ENCODE results near the gene G6PC2. TPM values are rescaled to one million over a fixed set of nuclear protein-coding genes. Genes with fewer than 3 reads are reported as not detected.

G6PC2 gene
- total and polyA plus RNA-seq, 2 of the 8 experiments (the other 6 are each of a cell fraction or from before 2014, with no cell fraction given) = not detected

DNA sequence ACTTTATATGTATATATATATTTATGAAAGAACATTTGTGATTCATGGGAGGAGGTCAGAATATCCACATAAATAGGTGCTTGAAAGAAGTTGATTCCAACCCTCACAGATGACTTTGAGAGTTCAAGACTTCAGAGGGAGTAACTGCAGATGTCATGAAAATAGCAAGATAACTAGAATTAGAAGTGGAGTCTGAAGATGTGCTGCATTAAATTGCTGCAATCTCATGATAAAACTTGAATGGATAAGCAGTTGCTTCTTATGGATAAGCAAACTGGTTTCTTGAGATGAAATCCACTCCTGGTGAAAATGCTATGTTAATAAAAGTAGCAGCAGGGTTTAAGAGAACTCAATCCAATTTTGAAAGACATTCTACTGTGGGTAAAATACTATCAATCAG lies 40.2 kb downstream of the G6PC2 start:
- Histone ChIP-seq H2BK20ac (ENCODE audit: low read length) (no peak overlapping the region), H3K9ac (replicated peaks in 1 of 4; ENCODE audit: extremely low read depth in 1 of 4, low read depth in 3 of 4, low read length in 3 of 4) (no peak overlapping the region), H3K9me3 (ENCODE audit: insufficient read depth in 2 of 2, low read depth in 1 of 2, low read length in 1 of 2) (no peaks in the 10 kb centered on the region), H2BK120ac (replicated peaks; ENCODE audit: low read depth, low read length) (no peak overlapping the region), H3K4ac (replicated peaks; ENCODE audit: insufficient read length, low read depth, low read length) (no peak overlapping the region), H3K23ac (ENCODE audit: insufficient read length) (no peak overlapping the region), H3K4me2 (ENCODE audit: insufficient read depth in 1 of 2, low read depth in 2 of 2, low read length in 2 of 2) (no peak overlapping the region), H2BK15ac (ENCODE audit: low read length) (no peak overlapping the region), H3K36me3 (ENCODE audit: control insufficient read depth in 2 of 4, insufficient read depth in 4 of 4, low read length in 3 of 4) (no peaks in the 10 kb centered on the region), H3K4me3 (ENCODE audit: extremely low read depth in 1 of 4, insufficient read depth in 2 of 4, low read depth in 3 of 4, low read length in 4 of 4) (no peak overlapping the region), H3K79me2 (ENCODE audit: control insufficient read depth in 1 of 2, insufficient read depth in 2 of 2, low read length in 2 of 2) (no peaks in the 10 kb centered on the region), H4K20me1 (replicated peaks in 1 of 2; ENCODE audit: control insufficient read depth in 1 of 2, insufficient read depth in 2 of 2, low read length in 2 of 2) (no peaks in the 10 kb centered on the region), H3K4me1 (replicated peaks in 1 of 4; ENCODE audit: control insufficient read depth in 3 of 4, insufficient read depth in 4 of 4, low read length in 3 of 4) (no peaks in the 10 kb centered on the region), H4K5ac (ENCODE audit: insufficient read length, low read depth, low read length) (no peak overlapping the region), H3K14ac (ENCODE audit: insufficient read length) (no peak overlapping the region), H3K27me3 (replicated peaks in 1 of 4; ENCODE audit: control insufficient read depth in 3 of 4, extremely low read depth in 1 of 4, insufficient read depth in 3 of 4, low read length in 3 of 4) (no peaks in the 10 kb centered on the region), H2BK5ac (ENCODE audit: low read depth, low read length) (no peak overlapping the region), H3K23me2 (ENCODE audit: low read depth, low read length) (no peaks in the 10 kb centered on the region), H3K79me1 (ENCODE audit: low read depth, low read length) (no peaks in the 10 kb centered on the region), H2AFZ (ENCODE audit: low read length) (no peak overlapping the region), H3K18ac (ENCODE audit: extremely low read depth, low read length) (no peak overlapping the region), H4K8ac (ENCODE audit: extremely low read depth, insufficient read depth, low read length) (no peak overlapping the region), H3K56ac (replicated peaks; ENCODE audit: insufficient read length, low read depth, low read length) (no peak overlapping the region), H4K91ac (replicated peaks; ENCODE audit: insufficient read length, low read length) (no peak overlapping the region), H2BK12ac (ENCODE audit: low read depth, low read length) (no peak overlapping the region), H2AK5ac (ENCODE audit: low read depth, low read length) (no peak overlapping the region), H3K27ac (ENCODE audit: low read depth, low read length) (no peak overlapping the region)
- ChIA-PET CTCF (ENCODE audit: partially characterized antibody) (interaction anchor here (2.0 kb wide), 1 partner anchor 20 kb away, joined by 6 read pairs; no protein-coding TSS in a partner anchor), POLR2A (ENCODE audit: partially characterized antibody) (no interaction called here)
- FAIRE-seq (no peak), DNase-seq (ENCODE audit: low read depth in 1 of 2, low spot score in 2 of 2) (no peak)
- TF ChIP-seq SUZ12 (IDR thresholded peaks at IDR 0.05; ENCODE audit: low read length) (no peak), SIN3A (conservative IDR thresholded peaks at IDR 0.05 in 1 of 2, IDR thresholded peaks at IDR 0.05 in 1 of 2; ENCODE audit: low read depth in 1 of 2, low read length in 2 of 2) (no peak), ATF2 (IDR thresholded peaks at IDR 0.05; ENCODE audit: low read length) (no peak)
